Neural progenitor cell (in vitro differentiated cells): ENCODE data around the gene HNRNPA1. TPM values are rescaled to one million over a fixed set of nuclear protein-coding genes. Genes with fewer than 3 reads are reported as not detected.
"Not testable (repeated sequence)": the region's sequence is repeated elsewhere in the genome, so short reads cannot be mapped to it uniquely, and the experiment has no call there.

Source experiments
- DNase-seq: peaks from one replicate; pipeline ENCODE4 v3.0.0-alpha.2; 2016; ENCODE audit warnings: low spot score
- H2AFZ ChIP-seq: fragments of 200-600 bp; sonication (generic); replicated peaks from 2 replicates; pipeline ENCODE4 v1.6.1; 2016; ENCODE audit warnings: antibody characterized with exemption
- H3F3A ChIP-seq: fragments of 200-600 bp; sonication (generic); 2 replicates; pipeline ENCODE4 v1.6.1; 2016; ENCODE audit warnings: antibody characterized with exemption, low read depth
- H3K27ac ChIP-seq: fragments of 200-600 bp; sonication (generic); 2 replicates; pipeline ENCODE4 v1.5.1; 2016; ENCODE audit warnings: mild to moderate bottlenecking
- H3K27me3 ChIP-seq: fragments of 200-600 bp; sonication (generic); 2 replicates; pipeline ENCODE4 v1.6.1; 2016; ENCODE audit warnings: mild to moderate bottlenecking, moderate library complexity
- H3K36me3 ChIP-seq: fragments of 200-600 bp; sonication (generic); 2 replicates; pipeline ENCODE4 v1.5.1; 2016
- H3K4me1 ChIP-seq: fragments of 200-600 bp; sonication (generic); 2 replicates; pipeline ENCODE4 v1.6.1; 2016; ENCODE audit warnings: mixed run types
- H3K4me2 ChIP-seq: fragments of 200-600 bp; sonication (generic); 2 replicates; pipeline ENCODE4 v1.6.1; 2016
- H3K4me3 ChIP-seq: fragments of 200-600 bp; sonication (generic); 2 replicates; pipeline ENCODE4 v1.5.1; 2016
- H3K79me2 ChIP-seq: fragments of 200-600 bp; sonication (generic); 2 replicates; pipeline ENCODE4 v1.6.1; 2016; ENCODE audit warnings: low read depth
- H3K9ac ChIP-seq: fragments of 200-600 bp; sonication (generic); 2 replicates; pipeline ENCODE4 v1.6.1; 2016
- H3K9me3 ChIP-seq: fragments of 200-600 bp; sonication (generic); 2 replicates; pipeline ENCODE4 v1.5.1; 2016; ENCODE audit warnings: low read depth
- H4K20me1 ChIP-seq: fragments of 200-600 bp; sonication (generic); 2 replicates; pipeline ENCODE4 v1.6.1; 2016; ENCODE audit warnings: low read depth
- H3K27ac Mint-ChIP-seq: 3 replicates; pipeline ENCODE4 v1.8.0; 2021; ENCODE audit warnings: mixed read lengths
- H3K27me3 Mint-ChIP-seq: 2 replicates; pipeline ENCODE4 v1.8.0; 2022; ENCODE audit warnings: low read depth, mild to moderate bottlenecking, inconsistent platforms, moderate library complexity, mixed read lengths; ENCODE audit not compliant: insufficient read depth
- H3K36me3 Mint-ChIP-seq: 3 replicates; pipeline ENCODE4 v1.8.0; 2021; ENCODE audit warnings: mixed read lengths
- H3K4me1 Mint-ChIP-seq: 3 replicates; pipeline ENCODE4 v1.8.0; 2021; ENCODE audit warnings: mixed read lengths
- H3K4me3 Mint-ChIP-seq: 3 replicates; pipeline ENCODE4 v1.8.0; 2021; ENCODE audit warnings: mild to moderate bottlenecking, moderate library complexity, mixed read lengths
- H3K9me3 Mint-ChIP-seq: 3 replicates; pipeline ENCODE4 v1.8.0; 2020; ENCODE audit warnings: mixed read lengths
- CTCF ChIP-seq: fragments of 200-600 bp; sonication (generic); IDR thresholded peaks from 2 replicates; pipeline ENCODE4 v1.5.1; 2017; ENCODE audit warnings: antibody characterized with exemption, mild to moderate bottlenecking
- EZH2 ChIP-seq: fragments of 200-600 bp; sonication (generic); IDR thresholded peaks from 2 replicates; pipeline ENCODE4 v1.6.1; 2017; ENCODE audit warnings: antibody characterized with exemption, mild to moderate bottlenecking, moderate library complexity
- EZH2phosphoT487 ChIP-seq: fragments of 200-600 bp; sonication (generic); IDR thresholded peaks from 2 replicates; pipeline ENCODE4 v1.6.1; 2017; ENCODE audit warnings: antibody characterized with exemption
- total RNA-seq: library from RNA; depleted of rRNA; stranded (reverse); fragments of >200 nt; gene quantifications from 2 replicates; pipeline ENCODE4 v1.2.3, GENCODE V29; 2015; ENCODE audit warnings: low replicate concordance

HNRNPA1 gene
- 1,779 and 2,341 TPM in 2 replicates for total RNA-seq

DNA sequence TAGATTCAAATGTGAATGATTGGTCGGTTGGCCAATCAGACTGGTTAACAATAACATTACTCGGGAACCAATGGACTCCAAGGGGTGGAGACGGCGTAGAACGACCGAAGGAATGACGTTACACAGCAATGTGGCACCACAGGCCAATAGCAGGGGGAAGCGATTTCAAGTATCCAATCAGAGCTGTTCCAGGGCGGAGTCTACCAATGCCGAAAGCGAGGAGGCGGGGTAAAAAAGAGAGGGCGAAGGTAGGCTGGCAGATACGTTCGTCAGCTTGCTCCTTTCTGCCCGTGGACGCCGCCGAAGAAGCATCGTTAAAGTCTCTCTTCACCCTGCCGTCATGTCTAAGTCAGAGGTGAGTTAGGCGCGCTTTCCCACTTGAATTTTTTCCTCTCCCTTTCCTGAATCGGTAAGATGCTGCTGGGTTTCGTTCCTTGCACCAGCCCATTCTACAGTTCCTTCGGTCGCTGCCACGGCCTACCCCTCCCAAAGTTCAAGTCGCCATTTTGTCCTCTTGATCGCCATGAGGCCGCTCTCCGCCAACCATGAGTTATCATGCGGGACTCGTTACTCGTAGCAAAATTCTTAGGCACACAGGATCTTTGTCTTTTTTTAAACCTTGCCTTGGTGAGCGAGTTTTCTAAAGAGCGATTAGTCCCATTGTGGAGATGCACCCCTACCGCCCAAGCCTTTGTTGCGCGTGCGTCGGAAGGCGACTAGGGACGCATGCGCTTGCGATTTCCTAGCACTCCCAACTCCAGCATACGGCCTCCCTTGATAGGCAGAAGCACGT, at the start of gene HNRNPA1:
HNRNPA1 (plus strand) TSS at position 259 of the 793 bp plus-strand sequence; CDS start at position 341, 82 bp downstream.
- H3F3A ChIP-seq, result peaks cover 79% of the 10 kb centered on the region
- peak; percentile 99 for DNase-seq
- H3K4me3 ChIP-seq, result peak within 1 kb of the TSS; percentile 88
- peak within 1 kb of the TSS; percentile 99 for H3K4me2 ChIP-seq
- Mint-ChIP-seq H3K27me3 (peaks cover 6% of the 10 kb centered on the region), H3K4me3 (no peak within 1 kb of the TSS), H3K27ac (no peak within 1 kb of the TSS), H3K36me3 (peaks cover 21% of the 10 kb centered on the region), H3K9me3 (no peaks in the 10 kb centered on the region), H3K4me1 (peaks cover 61% of the 10 kb centered on the region)
- H3K36me3 ChIP-seq, result peaks cover 35% of the 10 kb centered on the region
- H2AFZ ChIP-seq, result peak within 1 kb of the TSS; percentile 66
- H3K27me3 ChIP-seq, result no peaks in the 10 kb centered on the region
- peaks cover 85% of the 10 kb centered on the region for H4K20me1 ChIP-seq
- H3K4me1 ChIP-seq, result peaks cover 46% of the 10 kb centered on the region
- H3K79me2 ChIP-seq, result peaks cover 90% of the 10 kb centered on the region
- peak within 1 kb of the TSS; percentile 95 for H3K27ac ChIP-seq
- no peak for TF ChIP-seq EZH2phosphoT487
- no peak for TF ChIP-seq CTCF
- no peak for TF ChIP-seq EZH2
- no peaks in the 10 kb centered on the region for H3K9me3 ChIP-seq
- H3K9ac ChIP-seq, result peak within 1 kb of the TSS; percentile 97

DNA sequence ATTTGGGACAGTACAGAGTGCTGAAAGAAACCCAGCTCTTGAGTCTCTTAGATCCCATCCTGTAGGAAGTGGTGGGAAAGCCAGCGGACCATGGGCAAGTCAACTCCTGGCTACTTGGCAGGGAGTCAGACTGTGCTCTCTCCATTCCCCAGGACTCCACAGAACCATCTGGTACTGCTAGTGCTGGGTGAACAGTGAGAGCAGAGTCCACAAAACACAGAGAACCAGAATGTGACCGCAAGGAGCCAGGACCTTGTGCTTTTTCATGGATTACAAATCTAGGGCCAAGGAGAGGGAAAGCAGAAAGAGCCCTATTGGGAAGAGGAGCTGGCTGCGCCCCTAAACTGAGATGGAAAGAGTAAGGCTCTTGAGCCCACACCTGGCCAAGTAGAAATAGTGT, 49.3 kb upstream of the HNRNPA1 start:
- not testable (repeated sequence) for H2AFZ ChIP-seq, H3K27ac Mint-ChIP-seq, H3K9me3 ChIP-seq, DNase-seq, H3K79me2 ChIP-seq, H3K9me3 Mint-ChIP-seq, H3K9ac ChIP-seq, H4K20me1 ChIP-seq, H3K4me2 ChIP-seq, H3K27me3 Mint-ChIP-seq, H3K27me3 ChIP-seq, H3K4me3 ChIP-seq, H3K36me3 ChIP-seq, H3K4me1 ChIP-seq, H3K27ac ChIP-seq, H3K4me3 Mint-ChIP-seq
- peaks cover 29% of the 10 kb centered on the region for H3K36me3 Mint-ChIP-seq
- H3F3A ChIP-seq, result peaks cover 43% of the 10 kb centered on the region
- H3K4me1 Mint-ChIP-seq, result peaks cover 29% of the 10 kb centered on the region

GRCh38 chr12:54232790-54233189, 47.7 kb upstream of the HNRNPA1 start:
- Histone ChIP-seq H2AFZ (no peak overlapping the region), H3K9me3 (no peaks in the 10 kb centered on the region), H3F3A (peaks cover 55% of the 10 kb centered on the region), H3K36me3 (no peaks in the 10 kb centered on the region), H3K9ac (no peak overlapping the region), H3K27me3 (no peaks in the 10 kb centered on the region), H4K20me1 (peaks cover 12% of the 10 kb centered on the region), H3K27ac (no peak overlapping the region), H3K79me2 (peaks cover 3% of the 10 kb centered on the region), H3K4me2 (no peak overlapping the region), H3K4me1 (no peaks in the 10 kb centered on the region), H3K4me3 (no peak overlapping the region)
- H3K4me1 Mint-ChIP-seq, result peaks cover 29% of the 10 kb centered on the region
- no peaks in the 10 kb centered on the region for H3K27me3 Mint-ChIP-seq
- H3K36me3 Mint-ChIP-seq, result peaks cover 33% of the 10 kb centered on the region
- no peaks in the 10 kb centered on the region for H3K9me3 Mint-ChIP-seq
- TF ChIP-seq CTCF (peak; percentile 32), EZH2phosphoT487 (no peak), EZH2 (no peak)
- H3K27ac Mint-ChIP-seq, result no peak overlapping the region
- DNase-seq, result no peak
- H3K4me3 Mint-ChIP-seq, result no peak overlapping the region

DNA sequence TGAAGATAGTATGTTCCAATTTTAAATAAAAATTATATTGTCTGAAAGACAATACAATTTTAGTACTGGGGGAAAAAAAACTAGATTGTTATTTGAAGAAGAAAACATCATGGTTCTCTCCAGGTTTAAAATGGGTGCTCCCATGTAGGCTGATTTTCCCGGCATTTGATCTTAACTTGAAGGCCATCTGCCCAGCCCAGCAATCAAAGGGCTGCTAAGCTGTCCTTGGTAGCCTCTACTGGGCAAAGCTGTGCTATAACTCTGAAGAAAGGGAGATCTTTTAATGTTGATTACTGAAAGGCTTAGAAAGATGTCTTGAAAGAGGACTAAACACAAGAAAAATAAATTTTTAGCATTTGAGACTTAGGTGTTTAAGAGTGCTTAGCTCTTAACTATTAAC, 42.0 kb upstream of the HNRNPA1 start:
- H3K27ac Mint-ChIP-seq, result no peak overlapping the region
- no peaks in the 10 kb centered on the region for H3K9me3 Mint-ChIP-seq
- peaks cover 56% of the 10 kb centered on the region for H3F3A ChIP-seq
- no peaks in the 10 kb centered on the region for H3K27me3 ChIP-seq
- H3K9me3 ChIP-seq, result no peaks in the 10 kb centered on the region
- H3K4me1 Mint-ChIP-seq, result no peaks in the 10 kb centered on the region
- no peak overlapping the region for H3K4me3 ChIP-seq
- H3K27me3 Mint-ChIP-seq, result peaks cover 2% of the 10 kb centered on the region
- H2AFZ ChIP-seq, result no peak overlapping the region
- H3K4me2 ChIP-seq, result no peak overlapping the region
- no peak overlapping the region for H3K9ac ChIP-seq
- peak overlapping the region; percentile 66 for H3K27ac ChIP-seq
- DNase-seq, result no peak
- peaks cover 39% of the 10 kb centered on the region for H3K36me3 Mint-ChIP-seq
- TF ChIP-seq EZH2phosphoT487 (no peak), CTCF (no peak)
- H3K4me3 Mint-ChIP-seq, result no peak overlapping the region
- H3K4me1 ChIP-seq, result no peaks in the 10 kb centered on the region
- peaks cover 17% of the 10 kb centered on the region for H3K36me3 ChIP-seq
- peaks cover 22% of the 10 kb centered on the region for H3K79me2 ChIP-seq
- peaks cover 32% of the 10 kb centered on the region for H4K20me1 ChIP-seq
